ENCODE results near the gene SPATA17.

The SPATA17 gene

DNA sequence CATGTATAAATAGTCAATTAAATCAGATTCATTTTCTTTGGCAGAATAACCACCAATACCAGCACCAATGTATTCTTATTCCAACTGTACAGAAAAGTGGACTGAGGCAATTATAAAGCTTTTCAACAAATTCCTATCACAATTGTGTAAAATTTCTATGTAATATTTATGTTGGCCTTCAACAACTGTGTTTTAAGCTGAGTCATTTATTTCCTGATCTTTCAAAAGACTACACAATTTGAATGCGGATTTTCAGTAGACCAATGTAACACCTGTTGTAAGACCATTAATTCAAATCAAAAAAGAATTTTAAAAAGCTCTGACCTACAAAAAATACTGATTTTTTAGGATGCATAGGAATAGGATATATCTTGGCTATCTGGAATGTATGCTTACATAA, 25.8 kb upstream of the SPATA17 start:
- Histone ChIP-seq H2BK15ac (ENCODE audit: low read depth, poor library complexity, severe bottlenecking) (no peak overlapping the region), H3K4ac (ENCODE audit: low read depth in 1 of 2, low read length in 2 of 2) (no peak overlapping the region), H2BK12ac (ENCODE audit: low read length in 2 of 2) (no peak overlapping the region), H2AK5ac (ENCODE audit: low read length, severe bottlenecking) (no peak overlapping the region), H3K9ac (ENCODE audit: low read length) (no peak overlapping the region), H3K9me3 (ENCODE audit: control insufficient read depth, low read length) (no peaks in the 10 kb centered on the region), H3K4me1 (ENCODE audit: control insufficient read depth, insufficient read depth, low read depth, low read length) (no peaks in the 10 kb centered on the region), H3K18ac (ENCODE audit: low read depth in 1 of 2, low read length in 2 of 2) (no peak overlapping the region), H3K23ac (ENCODE audit: low read length in 2 of 2) (no peak overlapping the region), H4K91ac (ENCODE audit: low read length) (no peak overlapping the region), H3K36me3 (ENCODE audit: control insufficient read depth in 1 of 2, insufficient read depth in 2 of 2, low read depth in 1 of 2, low read length in 2 of 2) (peaks cover 0 to 40% of the 10 kb centered on the region in 2 experiments), H2AFZ (ENCODE audit: low read depth, low read length) (no peak overlapping the region), H3K4me2 (ENCODE audit: low read length, poor library complexity, severe bottlenecking) (no peak overlapping the region), H3K27ac (ENCODE audit: low read length, poor library complexity, severe bottlenecking) (no peak overlapping the region), H3K14ac (ENCODE audit: low read length in 2 of 2) (no peak overlapping the region), H3K4me3 (ENCODE audit: insufficient read depth in 1 of 2, low read depth in 1 of 2, low read length in 2 of 2) (no peak overlapping the region), H3K79me1 (replicated peaks; ENCODE audit: low read length, poor library complexity, severe bottlenecking) (peaks cover 6% of the 10 kb centered on the region), H2BK5ac (ENCODE audit: low read depth, low read length, poor library complexity, severe bottlenecking) (no peak overlapping the region), H4K8ac (ENCODE audit: low read length) (no peak overlapping the region), H3K27me3 (ENCODE audit: control insufficient read depth in 1 of 2, insufficient read depth in 1 of 2, low read length in 2 of 2) (no peaks in the 10 kb centered on the region), H2BK120ac (ENCODE audit: low read depth, low read length) (no peak overlapping the region)
- 100% methylated on average over 1 of the region's 1 CpG for WGBS
- no peak for DNase-seq

DNA sequence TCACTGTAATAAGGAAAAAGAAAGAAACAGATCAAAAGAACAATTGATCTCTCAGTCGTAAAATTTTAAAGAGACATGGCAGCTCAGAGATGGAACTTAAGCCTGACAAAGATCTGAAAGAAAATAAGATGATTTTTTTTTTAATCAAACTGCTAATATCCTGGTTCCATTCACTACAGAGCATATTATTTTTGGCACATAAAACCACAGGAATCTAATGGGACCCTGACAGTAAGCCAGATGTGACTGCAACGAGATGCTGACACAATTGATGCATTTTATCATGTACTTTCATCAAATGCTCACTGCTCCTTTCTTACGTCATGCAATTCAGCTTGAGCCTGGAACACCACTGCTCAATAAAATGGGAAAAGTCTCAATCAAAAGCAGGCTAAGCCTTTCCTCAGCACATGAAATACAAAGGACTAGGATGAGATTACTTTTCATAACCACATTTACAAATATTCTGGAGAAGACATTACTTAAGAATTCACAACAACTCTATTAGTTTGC, 16.9 kb upstream of the SPATA17 start:
- Histone ChIP-seq H3K27ac (ENCODE audit: low read length, poor library complexity, severe bottlenecking) (no peak overlapping the region), H2AFZ (ENCODE audit: low read depth, low read length) (no peak overlapping the region), H3K9ac (ENCODE audit: low read length) (no peak overlapping the region), H2BK15ac (ENCODE audit: low read depth, poor library complexity, severe bottlenecking) (no peak overlapping the region), H2BK120ac (ENCODE audit: low read depth, low read length) (no peak overlapping the region), H2AK5ac (ENCODE audit: low read length, severe bottlenecking) (no peak overlapping the region), H2BK12ac (ENCODE audit: low read length in 2 of 2) (no peak overlapping the region), H3K23ac (ENCODE audit: low read length in 2 of 2) (no peak overlapping the region), H3K9me3 (ENCODE audit: control insufficient read depth, low read length) (no peaks in the 10 kb centered on the region), H3K36me3 (ENCODE audit: control insufficient read depth in 1 of 2, insufficient read depth in 2 of 2, low read depth in 1 of 2, low read length in 2 of 2) (peaks cover 2 to 57% of the 10 kb centered on the region in 2 experiments), H3K27me3 (ENCODE audit: control insufficient read depth in 1 of 2, insufficient read depth in 1 of 2, low read length in 2 of 2) (no peaks in the 10 kb centered on the region), H3K4me2 (ENCODE audit: low read length, poor library complexity, severe bottlenecking) (no peak overlapping the region), H3K14ac (ENCODE audit: low read length in 2 of 2) (no peak overlapping the region), H3K4me3 (ENCODE audit: insufficient read depth in 1 of 2, low read depth in 1 of 2, low read length in 2 of 2) (no peak overlapping the region), H4K91ac (ENCODE audit: low read length) (no peak overlapping the region), H3K79me1 (replicated peaks; ENCODE audit: low read length, poor library complexity, severe bottlenecking) (peaks cover 15% of the 10 kb centered on the region), H3K4ac (ENCODE audit: low read depth in 1 of 2, low read length in 2 of 2) (no peak overlapping the region), H3K4me1 (ENCODE audit: control insufficient read depth, insufficient read depth, low read depth, low read length) (no peaks in the 10 kb centered on the region), H3K18ac (ENCODE audit: low read depth in 1 of 2, low read length in 2 of 2) (no peak overlapping the region), H2BK5ac (ENCODE audit: low read depth, low read length, poor library complexity, severe bottlenecking) (no peak overlapping the region), H4K8ac (ENCODE audit: low read length) (no peak overlapping the region)
- 87% methylated on average over 3 of the region's 3 CpGs for WGBS
- DNase-seq, result no peak

DNA sequence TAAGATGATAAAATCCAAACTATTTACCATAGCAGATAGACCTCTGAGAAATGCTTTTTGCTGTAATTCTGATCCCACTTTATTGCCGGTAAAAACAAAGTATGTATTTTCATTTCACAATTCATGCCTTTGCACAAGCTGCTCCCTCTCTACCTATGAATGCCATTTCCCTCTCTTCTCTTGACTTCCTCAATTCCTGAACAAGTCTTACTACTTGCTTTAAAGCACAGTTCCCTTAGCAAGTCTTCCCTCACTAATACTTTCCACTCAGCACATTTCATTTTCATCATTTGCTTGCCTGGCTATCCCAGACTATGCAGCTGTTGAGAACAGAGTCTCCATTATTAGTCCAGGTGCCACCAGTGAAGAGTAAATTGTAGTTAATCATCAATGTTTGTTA, 14.0 kb upstream of the SPATA17 start:
- Histone ChIP-seq H3K36me3 (ENCODE audit: control insufficient read depth in 1 of 2, insufficient read depth in 2 of 2, low read depth in 1 of 2, low read length in 2 of 2) (peaks cover 4 to 45% of the 10 kb centered on the region in 2 experiments), H2BK12ac (ENCODE audit: low read length in 2 of 2) (no peak overlapping the region), H3K27me3 (ENCODE audit: control insufficient read depth in 1 of 2, insufficient read depth in 1 of 2, low read length in 2 of 2) (no peaks in the 10 kb centered on the region), H3K9ac (ENCODE audit: low read length) (no peak overlapping the region), H2BK15ac (ENCODE audit: low read depth, poor library complexity, severe bottlenecking) (no peak overlapping the region), H4K91ac (ENCODE audit: low read length) (no peak overlapping the region), H2AFZ (ENCODE audit: low read depth, low read length) (no peak overlapping the region), H3K18ac (ENCODE audit: low read depth in 1 of 2, low read length in 2 of 2) (no peak overlapping the region), H3K4me2 (ENCODE audit: low read length, poor library complexity, severe bottlenecking) (no peak overlapping the region), H3K4me3 (ENCODE audit: insufficient read depth in 1 of 2, low read depth in 1 of 2, low read length in 2 of 2) (no peak overlapping the region), H3K14ac (ENCODE audit: low read length in 2 of 2) (no peak overlapping the region), H3K23ac (ENCODE audit: low read length in 2 of 2) (no peak overlapping the region), H3K4me1 (ENCODE audit: control insufficient read depth, insufficient read depth, low read depth, low read length) (no peaks in the 10 kb centered on the region), H3K4ac (ENCODE audit: low read depth in 1 of 2, low read length in 2 of 2) (no peak overlapping the region), H2BK120ac (ENCODE audit: low read depth, low read length) (no peak overlapping the region), H3K27ac (ENCODE audit: low read length, poor library complexity, severe bottlenecking) (no peak overlapping the region), H3K79me1 (replicated peaks; ENCODE audit: low read length, poor library complexity, severe bottlenecking) (peaks cover 15% of the 10 kb centered on the region), H3K9me3 (ENCODE audit: control insufficient read depth, low read length) (no peaks in the 10 kb centered on the region), H2BK5ac (ENCODE audit: low read depth, low read length, poor library complexity, severe bottlenecking) (no peak overlapping the region), H4K8ac (ENCODE audit: low read length) (no peak overlapping the region), H2AK5ac (ENCODE audit: low read length, severe bottlenecking) (no peak overlapping the region)
- 92% methylated on average over 1 of the region's 1 CpG for WGBS
- DNase-seq, result peak; percentile 8

DNA sequence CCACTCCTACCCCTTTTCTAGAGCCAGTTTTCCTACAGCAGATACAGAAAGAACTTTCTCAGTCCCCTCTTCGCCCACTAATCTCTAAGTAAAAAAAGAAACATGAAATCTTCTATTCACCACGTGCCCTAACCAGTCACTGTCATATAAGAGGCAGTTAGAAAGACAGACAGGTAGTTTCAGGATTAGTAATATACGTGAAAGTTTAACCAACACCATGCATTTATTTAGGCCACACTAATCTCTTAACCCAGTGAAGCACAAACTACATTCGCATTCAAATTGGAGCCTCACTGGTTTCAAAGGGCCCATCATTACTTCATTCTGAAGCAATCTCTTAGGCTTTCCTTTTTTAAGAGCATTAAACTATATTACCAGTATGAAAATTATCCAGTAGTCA, 10.3 kb upstream of the SPATA17 start:
- Histone ChIP-seq H2AK5ac (ENCODE audit: low read length, severe bottlenecking) (no peak overlapping the region), H2BK120ac (ENCODE audit: low read depth, low read length) (no peak overlapping the region), H3K79me1 (replicated peaks; ENCODE audit: low read length, poor library complexity, severe bottlenecking) (peaks cover 16% of the 10 kb centered on the region), H3K36me3 (ENCODE audit: control insufficient read depth in 1 of 2, insufficient read depth in 2 of 2, low read depth in 1 of 2, low read length in 2 of 2) (peaks cover 4 to 39% of the 10 kb centered on the region in 2 experiments), H4K91ac (ENCODE audit: low read length) (no peak overlapping the region), H2BK12ac (ENCODE audit: low read length in 2 of 2) (no peak overlapping the region), H3K18ac (ENCODE audit: low read depth in 1 of 2, low read length in 2 of 2) (no peak overlapping the region), H3K4me2 (ENCODE audit: low read length, poor library complexity, severe bottlenecking) (no peak overlapping the region), H2BK5ac (ENCODE audit: low read depth, low read length, poor library complexity, severe bottlenecking) (no peak overlapping the region), H4K8ac (ENCODE audit: low read length) (no peak overlapping the region), H3K4me1 (ENCODE audit: control insufficient read depth, insufficient read depth, low read depth, low read length) (no peaks in the 10 kb centered on the region), H3K9me3 (ENCODE audit: control insufficient read depth, low read length) (no peaks in the 10 kb centered on the region), H3K14ac (ENCODE audit: low read length in 2 of 2) (no peak overlapping the region), H3K4ac (ENCODE audit: low read depth in 1 of 2, low read length in 2 of 2) (no peak overlapping the region), H3K4me3 (ENCODE audit: insufficient read depth in 1 of 2, low read depth in 1 of 2, low read length in 2 of 2) (no peak overlapping the region), H3K9ac (ENCODE audit: low read length) (no peak overlapping the region), H2BK15ac (ENCODE audit: low read depth, poor library complexity, severe bottlenecking) (no peak overlapping the region), H3K27ac (ENCODE audit: low read length, poor library complexity, severe bottlenecking) (no peak overlapping the region), H2AFZ (ENCODE audit: low read depth, low read length) (no peak overlapping the region), H3K23ac (ENCODE audit: low read length in 2 of 2) (no peak overlapping the region), H3K27me3 (ENCODE audit: control insufficient read depth in 1 of 2, insufficient read depth in 1 of 2, low read length in 2 of 2) (no peaks in the 10 kb centered on the region)
- DNase-seq, result no peak
- 84% methylated on average over 4 of the region's 4 CpGs for WGBS
